GM19238 (cell line): Measurements from ENCODE around the gene TLK2.
A peak's percentile ranks its signal among the peaks of the same experiment; 100 is the strongest.
"Not testable (repeated sequence)": the region's sequence is repeated elsewhere in the genome, so short reads cannot be mapped to it uniquely, and the experiment has no call there.

Source experiments
- DNase-seq: peaks from one replicate; pipeline ENCODE4 v3.0.0; 2011; ENCODE audit warnings: low spot score; ENCODE audit not compliant: insufficient read length

TLK2 gene

DNA sequence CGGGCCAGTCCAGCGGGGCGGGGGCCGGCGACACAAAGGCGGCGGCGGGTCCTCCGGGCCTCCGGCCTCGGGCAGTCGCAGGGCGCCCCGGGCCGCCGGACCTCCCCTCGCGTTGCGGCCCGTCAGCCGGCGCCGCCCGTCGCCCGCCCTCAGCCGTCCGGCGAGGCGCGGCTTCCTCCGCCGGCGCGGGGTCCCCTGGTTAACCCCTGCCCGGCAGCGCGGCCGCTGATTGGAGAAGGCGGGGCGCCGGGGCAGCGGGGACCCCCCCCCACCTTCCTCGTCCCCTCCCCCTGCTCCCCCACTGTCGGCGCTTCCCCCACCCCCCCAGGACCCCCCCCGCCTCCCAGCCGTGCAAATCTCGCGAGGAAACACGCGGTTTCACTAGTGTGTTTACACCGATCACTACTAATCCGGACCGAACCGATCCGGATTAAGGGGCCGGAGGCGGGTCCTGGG lies at the start of gene TLK2:
TLK2 (plus strand) TSS at position 402 of the 456 bp plus-strand sequence. CDS start 2,301 bp downstream, outside the sequence.
- peak; percentile 94 for DNase-seq

DNA sequence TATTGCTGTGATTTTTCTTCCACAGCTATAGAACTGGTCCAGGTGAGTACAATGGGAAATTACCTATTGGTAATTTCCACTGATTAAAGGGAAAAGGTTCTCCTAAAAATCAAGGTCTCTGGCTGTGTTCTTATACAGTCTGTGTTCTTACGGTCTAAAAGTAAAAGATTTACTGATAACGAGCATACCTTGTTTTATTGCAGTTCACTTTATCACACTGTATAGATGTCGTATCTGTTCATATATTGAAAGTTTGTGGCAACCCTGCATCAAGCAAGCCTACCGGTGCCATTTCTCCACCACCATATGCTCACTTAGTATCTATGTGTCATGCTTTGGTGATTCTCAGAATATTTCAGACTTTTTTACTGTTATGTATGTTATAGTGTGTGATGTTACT lies 43.4 kb upstream of the TLK2 start:
- not testable (repeated sequence) for DNase-seq

DNA sequence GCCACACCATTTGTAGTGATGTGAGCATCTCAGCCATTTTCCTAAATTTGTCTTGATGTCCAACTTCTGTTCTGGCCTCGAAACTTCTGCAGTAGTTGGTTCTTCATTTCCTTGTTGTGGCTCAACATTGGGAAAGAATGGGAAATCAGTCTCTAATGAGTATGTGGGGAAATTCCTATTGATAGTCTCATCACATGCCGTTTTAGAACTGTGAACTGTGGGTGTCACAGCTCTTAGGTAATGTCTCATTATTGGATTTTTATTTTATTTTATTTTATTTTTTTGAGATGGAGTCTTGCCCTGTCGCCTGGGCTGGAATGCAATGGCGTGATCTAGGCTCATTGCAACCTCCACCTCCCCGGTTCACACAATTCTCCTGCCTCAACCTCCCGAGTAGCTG lies 37.4 kb upstream of the TLK2 start:
- not testable (repeated sequence) for DNase-seq

DNA sequence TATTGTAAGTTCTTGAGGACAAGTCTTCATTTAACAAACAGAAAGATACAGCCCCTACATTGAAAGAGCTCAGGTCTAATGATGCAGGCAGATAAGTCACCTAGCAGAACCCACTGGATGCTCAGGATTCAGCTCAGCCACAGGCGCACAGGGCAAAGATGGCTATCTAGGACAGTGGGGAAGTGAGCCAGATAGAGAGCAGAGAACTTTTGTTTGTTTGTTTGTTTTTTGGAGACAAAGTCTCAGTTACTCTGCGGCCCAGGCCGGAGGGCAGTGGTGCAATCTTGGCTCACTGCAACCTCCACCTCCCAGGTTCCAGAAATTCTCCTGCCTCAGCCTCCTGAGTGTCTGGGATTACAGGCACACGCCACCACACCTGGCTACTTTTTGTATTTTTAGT lies 34.6 kb upstream of the TLK2 start:
- no peak for DNase-seq

DNA sequence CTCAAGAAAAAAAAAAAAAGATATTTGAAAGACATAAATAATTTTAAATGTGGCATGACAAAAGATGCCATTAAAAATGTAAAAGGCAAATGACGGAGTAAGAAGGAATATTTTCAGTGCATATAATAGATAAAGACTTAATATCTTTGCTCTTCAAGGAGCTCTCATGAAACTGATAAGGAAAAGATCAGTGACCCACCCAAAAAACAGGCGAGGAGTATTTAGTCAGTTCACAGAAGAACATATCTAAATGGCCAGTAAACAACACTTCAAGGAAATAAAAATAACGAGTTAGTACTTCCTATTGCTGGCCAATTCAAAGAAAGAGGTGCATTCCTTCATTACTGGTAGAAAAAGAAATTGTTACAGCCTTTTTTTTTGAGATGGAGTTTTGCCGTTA lies 32.8 kb upstream of the TLK2 start:
- not testable (repeated sequence) for DNase-seq

DNA sequence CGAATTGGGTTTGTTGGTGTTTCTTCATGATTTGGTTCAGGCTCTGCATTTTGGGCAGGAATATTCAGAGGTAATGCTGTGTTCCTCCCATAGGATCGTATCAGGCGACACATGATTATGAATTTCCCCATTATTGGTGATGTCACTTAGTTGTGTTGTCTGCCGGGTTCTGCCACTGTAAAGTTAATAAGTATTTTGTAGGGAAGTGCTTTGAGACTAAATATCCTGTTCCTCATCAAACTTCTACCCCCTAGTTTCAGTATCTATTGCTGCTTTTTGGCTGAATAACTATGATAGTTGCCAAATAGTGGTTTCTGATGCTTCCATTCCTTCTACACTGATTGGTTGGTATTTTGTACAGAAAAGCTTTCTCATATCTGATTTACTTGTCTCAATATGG lies 26.4 kb upstream of the TLK2 start:
- not testable (repeated sequence) for DNase-seq

DNA sequence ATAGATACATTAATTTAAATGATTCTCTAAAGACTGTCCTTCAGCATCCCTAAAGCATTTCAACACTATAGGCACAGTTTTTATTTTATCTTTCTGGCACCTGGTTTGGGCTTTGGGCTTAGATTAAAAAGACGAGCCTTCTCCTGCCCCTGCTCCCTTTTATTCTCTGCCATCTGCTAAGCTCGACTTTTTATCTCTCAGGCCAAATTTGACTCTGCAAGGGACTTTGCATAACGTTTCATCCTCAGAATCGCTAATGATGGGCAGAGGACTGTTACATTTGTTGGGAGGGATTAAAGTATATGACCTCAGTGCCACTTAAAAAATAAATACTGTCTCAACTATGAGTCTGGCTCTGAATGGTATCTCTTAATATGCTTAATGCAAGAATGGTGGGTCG lies 25.6 kb upstream of the TLK2 start:
- not testable (repeated sequence) for DNase-seq

DNA sequence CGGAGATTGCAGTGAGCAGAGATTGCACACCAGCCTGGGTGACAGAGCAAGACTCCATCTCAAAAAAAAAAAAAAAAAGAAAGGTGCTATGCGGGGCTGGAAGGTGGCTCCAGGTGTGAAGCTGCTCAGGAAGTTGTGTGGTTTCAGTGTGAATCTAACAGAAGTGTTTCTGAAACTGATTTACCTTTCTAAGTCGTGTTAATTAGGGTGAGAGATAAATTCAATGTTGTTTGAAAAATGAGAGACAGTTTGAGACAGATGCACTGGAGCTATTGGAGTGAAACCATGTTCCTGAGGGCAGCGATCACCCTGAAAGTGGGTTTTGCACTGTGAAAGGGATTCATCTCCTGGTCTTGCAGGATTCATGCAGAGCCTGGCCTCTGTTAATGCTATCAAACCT lies 25.0 kb upstream of the TLK2 start:
- DNase-seq, result not testable (repeated sequence)

DNA sequence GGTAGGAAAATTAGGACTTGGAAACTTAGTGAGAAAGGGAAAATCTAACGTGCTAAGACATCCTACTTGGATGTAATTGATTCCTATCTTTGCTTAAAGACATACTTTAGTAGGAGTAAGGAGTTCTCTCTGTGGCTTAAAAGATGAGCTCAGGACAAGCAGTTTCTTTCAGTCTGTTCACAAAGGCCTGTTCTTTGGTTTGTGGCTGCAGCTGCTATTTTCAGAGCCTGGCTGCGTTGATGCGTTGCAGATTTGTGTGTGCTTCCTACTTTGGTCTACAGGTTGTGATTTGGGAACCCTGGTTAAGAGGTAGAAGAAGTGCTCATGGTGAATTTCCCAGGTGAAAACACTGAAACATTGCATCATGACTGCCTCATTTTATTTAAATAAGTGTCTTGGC lies 24.5 kb upstream of the TLK2 start:
- DNase-seq, result not testable (repeated sequence)

DNA sequence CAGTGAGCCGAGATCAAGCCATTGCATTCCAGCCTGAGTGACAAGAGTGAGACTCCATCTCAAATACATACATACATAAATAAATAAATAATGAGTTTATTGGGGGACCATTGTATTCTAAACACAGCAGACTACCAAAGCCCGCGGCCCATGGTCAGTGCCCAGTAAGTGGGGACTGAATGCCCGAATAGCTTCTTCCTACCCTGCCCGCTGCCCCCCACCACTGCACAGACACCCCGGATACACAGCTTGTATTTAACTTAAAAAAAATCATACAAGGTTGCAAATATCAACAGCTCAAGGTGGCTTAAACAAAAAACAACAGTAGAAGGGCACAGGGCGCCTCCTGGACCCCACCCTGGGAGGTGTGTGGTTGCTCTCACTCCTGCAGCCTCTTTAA lies 22.6 kb upstream of the TLK2 start:
- DNase-seq, result no peak

DNA sequence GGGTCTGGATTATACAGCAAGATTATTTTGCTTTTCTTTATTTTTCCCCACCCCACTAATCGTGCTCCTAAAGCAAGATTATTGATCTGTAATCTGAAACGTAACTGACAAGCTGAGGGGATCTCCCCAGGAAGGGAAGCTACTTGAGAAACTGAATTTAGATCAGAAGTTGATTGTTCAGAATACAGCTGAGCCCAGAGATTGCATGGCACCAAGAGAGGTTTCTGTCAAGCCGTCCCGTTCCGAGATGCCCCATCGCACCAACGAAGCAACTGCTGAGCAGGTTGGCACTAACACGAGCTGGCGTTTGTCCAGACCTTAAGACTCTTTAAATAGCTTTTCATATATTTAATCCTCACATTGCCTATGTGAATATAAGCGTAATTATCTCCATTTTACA lies 20.1 kb upstream of the TLK2 start:
- not testable (repeated sequence) for DNase-seq

DNA sequence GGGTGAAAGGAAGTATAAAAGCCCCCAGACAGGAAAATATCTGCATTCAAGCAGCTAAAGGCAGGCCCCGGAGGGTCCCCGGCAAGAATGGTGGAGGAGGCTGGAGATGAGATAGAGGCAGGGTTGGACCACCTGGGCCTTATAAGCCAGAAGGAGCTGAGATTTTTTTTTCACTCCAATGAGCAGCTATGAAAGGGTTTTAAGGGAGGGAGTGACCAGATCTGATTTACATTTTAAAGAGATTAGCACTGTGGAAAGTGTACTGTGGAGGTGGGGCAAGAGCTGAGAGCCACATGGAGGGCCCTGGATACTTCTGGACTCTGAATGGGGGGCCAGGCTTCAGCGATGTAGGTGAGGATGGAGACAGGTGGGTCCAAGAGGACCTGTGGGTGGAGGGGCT lies 14.2 kb upstream of the TLK2 start:
- DNase-seq, result not testable (repeated sequence)

DNA sequence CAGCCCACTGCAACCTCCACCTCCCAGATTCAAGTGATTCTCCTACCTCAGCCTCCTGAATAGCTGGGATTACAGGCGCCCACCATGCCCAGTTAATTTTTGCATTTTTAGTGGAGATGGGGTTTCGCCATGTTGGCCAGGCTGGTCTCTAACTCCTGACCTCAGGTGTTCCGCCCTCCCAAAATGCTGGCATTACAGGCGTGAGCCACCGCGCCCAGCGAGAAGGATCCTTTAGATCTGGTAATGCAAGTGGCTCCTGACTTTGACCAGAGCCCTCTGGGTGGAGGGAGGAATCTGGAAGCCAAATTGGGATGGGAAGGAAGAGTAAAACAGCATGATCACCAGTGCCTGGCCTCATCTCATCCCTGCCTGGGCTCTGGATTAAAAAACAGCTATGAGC lies 13.4 kb upstream of the TLK2 start:
- DNase-seq, result not testable (repeated sequence)

DNA sequence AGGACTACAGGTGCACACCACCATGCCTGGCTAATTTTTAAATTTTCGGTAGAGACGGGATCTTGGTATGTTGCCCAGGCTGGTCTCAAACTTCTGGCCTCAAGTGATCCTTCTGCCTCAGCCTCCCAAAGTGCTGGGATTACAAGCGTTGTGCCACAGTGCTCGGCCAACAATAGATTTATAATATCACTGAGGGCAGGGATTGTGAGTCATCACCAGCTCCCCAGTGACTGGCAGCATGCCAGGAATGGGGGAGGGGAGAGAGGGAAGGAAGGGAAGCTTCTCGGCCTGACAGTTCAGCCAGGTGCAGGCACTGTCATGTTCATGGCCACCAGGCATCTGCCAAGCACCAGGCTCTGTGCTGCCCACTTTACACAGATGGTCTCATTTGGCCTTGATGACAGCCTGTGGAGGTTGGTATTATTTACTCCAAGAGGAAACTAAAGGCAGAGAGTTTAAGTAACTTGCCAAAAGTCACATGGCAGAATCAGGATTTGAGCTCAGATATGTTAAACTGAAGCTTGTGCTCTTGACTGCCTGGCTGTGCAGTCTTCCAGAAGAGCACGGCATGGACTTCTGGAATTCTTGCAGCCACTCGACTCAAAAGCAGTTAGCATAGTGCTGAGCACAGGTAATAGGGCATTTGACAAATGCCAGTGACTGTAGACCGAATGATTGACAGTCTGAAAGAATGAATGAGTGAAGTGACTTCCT lies 7.8 kb upstream of the TLK2 start:
- not testable (repeated sequence) for DNase-seq

DNA sequence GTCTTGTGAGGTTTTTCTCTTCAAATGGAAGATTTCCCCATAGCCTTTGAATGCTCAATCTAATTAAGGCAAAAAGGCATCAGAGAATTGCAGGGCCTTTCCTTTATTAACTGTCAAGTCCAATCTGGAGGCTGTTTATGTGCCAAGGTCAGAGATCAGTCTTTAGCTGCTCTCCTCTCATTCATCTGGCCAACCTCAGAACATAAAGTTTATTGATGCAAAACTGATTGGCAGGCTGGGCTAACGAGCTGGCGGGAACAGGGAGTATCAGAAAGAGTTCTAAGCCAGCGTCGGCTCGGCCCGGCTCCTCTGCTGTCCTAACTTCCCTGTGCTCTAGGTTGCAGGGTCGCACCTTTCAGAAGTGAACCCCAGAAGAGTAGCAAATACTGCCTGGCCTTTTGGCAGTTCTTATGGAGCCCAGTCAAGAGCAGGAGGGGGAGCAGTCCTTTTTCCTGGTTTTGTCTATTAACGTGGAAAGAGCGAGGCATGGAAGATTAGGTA lies 7.2 kb upstream of the TLK2 start:
- DNase-seq, result not testable (repeated sequence)

DNA sequence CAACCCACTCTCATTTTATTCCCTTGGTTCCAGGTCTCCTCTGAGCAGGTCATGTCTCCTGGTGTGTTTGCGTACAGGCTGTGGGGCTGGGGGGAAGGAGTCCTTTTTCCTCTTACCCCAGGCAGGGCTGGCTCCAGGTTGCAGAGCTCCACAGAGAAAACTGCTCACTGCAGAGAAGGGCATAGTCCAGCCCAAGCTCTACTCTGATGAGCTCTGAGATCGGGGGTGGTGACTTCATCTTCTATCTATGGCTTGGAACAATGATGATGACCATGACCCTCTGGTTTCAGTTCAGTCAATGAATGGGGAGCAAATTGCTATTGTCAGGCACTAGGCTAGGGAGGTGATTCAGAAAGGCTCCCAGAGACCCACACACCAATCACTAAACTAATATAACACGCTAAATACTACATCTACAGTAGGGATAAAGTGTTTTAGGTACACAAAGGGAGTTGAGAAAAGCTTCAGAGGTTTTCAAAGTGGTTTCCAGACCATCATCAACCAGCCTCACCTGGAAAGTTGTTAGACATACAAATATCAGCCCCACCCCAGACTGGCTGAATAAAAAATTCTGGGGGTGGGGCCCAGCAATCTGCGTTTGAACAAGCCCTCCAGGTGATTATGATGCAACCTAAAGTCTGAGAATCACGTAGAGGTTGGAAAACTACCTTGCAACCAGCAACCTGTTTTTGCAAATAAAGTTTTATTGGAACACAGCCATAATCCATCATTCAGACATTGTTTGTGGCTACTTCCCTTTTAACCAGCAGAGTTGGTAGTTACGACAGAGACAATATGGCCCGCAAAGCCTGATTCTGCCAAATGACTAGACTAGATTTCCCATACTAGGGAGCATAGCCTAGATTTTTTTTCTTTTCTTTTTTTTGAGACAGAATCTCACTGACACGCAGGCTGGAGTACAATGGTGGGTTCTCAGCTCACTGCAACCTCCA lies 5.3 kb upstream of the TLK2 start:
- DNase-seq, result not testable (repeated sequence)

DNA sequence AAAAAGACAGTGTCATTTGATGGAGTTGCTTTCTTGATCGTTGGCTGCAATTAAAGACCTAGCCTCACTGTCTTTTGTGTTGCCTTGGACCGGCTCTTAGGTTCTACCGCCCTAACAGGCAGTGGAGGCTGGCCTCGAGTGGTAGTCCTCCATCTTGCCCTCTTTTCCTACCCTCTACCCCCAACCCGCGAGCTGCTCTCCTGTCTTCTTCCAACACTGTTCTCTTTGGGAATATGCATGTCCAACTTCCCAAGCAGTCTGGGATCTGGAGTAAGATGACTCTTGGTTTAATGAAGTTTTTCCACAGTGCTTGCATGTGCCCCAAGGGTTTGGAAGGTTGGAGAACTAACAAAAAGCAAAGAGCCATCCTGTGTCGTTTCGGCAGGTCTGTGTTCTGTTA lies 1.5 kb upstream of the TLK2 start:
- not testable (repeated sequence) for DNase-seq

DNA sequence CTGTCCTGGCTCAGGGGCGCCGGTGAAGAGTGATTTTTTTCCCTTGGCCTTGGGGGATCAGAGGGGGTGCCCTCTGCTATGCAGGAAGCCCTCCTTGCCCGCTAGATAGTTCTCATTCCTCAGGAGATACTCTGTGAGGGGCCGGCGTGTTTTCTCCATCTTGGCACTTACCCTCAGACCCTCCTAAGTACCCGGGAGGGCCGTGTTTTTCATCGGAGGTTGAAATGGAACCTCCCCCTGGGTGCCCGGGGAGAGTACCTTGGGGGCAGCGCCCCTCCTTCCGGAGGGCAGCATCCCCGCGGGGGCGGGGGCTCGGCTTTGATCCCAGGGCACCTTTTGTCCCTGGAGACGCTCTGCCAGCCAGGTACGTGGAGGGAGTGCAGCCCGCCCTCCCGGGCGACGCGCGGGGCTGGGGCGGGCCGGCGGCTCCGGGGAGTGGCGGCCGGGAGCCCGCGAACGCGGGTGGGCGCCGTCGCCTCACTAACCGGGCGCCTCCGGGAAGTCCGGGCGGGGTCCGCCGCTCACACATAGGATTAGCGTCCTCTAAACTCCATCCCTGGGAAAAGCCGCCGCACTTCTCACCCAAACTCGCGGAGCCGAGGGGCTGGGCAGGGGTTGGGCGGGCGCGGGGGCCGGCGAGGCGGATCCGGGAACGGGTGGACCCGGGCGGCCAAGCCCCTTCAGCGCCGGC lies 762 bp upstream of the TLK2 start:
- DNase-seq, result peak; percentile 30

DNA sequence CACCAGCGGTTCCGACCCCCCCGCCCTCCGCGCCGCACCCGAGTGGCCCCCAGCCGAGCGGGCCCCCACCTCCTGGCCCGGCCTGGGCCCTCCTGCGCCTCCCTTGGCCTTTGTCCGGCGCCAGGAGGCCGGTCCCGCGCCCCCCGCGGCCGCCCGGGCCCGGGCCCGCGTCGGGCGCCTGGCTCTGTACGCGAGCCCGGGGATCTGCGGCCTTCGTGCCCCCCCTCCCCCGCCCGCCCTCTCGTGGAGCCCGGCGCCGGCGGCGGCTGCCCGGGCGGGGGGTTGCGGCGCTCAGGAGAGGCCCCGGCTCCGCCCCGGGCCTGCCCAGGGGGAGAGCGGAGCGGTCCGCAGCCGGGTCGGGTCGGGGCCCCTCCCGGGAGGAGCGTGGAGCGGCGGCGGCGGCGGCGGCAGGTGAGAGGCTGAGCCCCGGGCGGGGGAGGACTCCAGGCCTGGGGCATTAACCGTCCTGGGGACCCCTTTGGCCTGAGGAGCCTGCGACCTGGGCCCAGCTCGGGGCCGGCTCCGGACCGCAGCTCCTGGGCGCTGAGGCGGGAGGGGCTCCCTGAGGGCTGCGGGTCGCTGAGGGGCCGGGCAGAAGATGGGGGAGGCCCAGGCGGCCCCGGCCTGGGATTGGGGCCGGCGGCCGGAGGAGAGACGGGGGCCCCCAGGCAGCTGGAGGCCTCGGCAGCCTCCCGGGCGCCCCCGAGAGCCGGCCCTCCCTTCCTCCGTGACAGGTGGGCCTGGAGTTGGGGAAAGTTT lies 434 bp downstream of the TLK2 start:
- peak; percentile 26 for DNase-seq

DNA sequence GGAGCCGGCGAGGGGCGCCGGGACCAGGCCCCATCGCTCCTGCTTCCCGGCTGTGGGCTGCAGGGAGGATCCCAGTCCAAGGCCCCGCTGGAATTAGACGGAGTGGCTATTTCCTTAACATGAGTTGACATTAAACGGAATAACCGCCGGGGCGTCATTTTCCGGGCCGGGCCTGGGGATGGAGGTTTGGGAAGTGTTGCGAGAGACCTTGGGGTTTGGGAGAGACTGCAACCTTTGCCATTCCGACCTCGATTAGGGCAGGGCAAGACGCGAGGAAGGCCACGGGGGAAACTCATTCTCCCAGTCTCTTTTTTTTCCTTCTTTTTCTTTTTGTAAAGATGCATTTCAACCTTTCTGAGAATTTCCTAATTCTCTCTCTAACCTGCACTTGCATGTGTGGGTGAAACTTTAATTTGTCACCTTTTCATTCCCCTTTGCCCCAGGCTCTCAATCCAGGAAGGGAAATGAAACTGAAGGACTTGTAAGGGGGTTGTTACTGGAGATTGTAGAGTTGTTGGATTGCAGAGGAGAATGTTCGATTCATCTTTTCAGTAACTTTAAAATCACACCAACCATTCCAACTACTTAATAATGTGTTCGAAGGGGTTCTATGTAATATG lies 1.1 kb downstream of the TLK2 start:
- not testable (repeated sequence) for DNase-seq
